H9 (cell line): ENCODE data around the gene TMED3. TPM values are rescaled to one million over a fixed set of nuclear protein-coding genes. Genes with fewer than 3 reads are reported as not detected.

Source experiments
- DNase-seq: peaks from one replicate; pipeline ENCODE4 v3.0.0-alpha.2; 2017
- H2AFZ ChIP-seq: one replicate; pipeline ENCODE4 v1.6.1; 2013; ENCODE audit warnings: mild to moderate bottlenecking, low read length, control low read depth, moderate library complexity
- H2AK5ac ChIP-seq: 2 replicates; pipeline ENCODE4 v1.6.1; 2013; ENCODE audit warnings: low read length, control low read depth, mixed read lengths; ENCODE audit not compliant: insufficient read length
- H2BK120ac ChIP-seq: one replicate; pipeline ENCODE4 v1.6.1; 2013; ENCODE audit warnings: low read depth, mild to moderate bottlenecking, low read length, control low read depth, inconsistent platforms; ENCODE audit not compliant: poor library complexity, severe bottlenecking
- H2BK12ac ChIP-seq: 2 replicates; pipeline ENCODE4 v1.6.1; 2013; ENCODE audit warnings: low read length, control low read depth, mixed read lengths, low read depth; ENCODE audit not compliant: insufficient read length
- H2BK15ac ChIP-seq: 2 replicates; pipeline ENCODE4 v1.6.1; 2013; ENCODE audit warnings: low read depth, low read length, control low read depth
- H2BK20ac ChIP-seq: one replicate; pipeline ENCODE4 v1.6.1; 2013; ENCODE audit warnings: low read depth, mild to moderate bottlenecking, low read length, control low read depth, inconsistent platforms; ENCODE audit not compliant: poor library complexity, severe bottlenecking
- H2BK5ac ChIP-seq: 2 replicates; pipeline ENCODE4 v1.6.1; 2013; ENCODE audit warnings: low read length, control low read depth, mixed read lengths; ENCODE audit not compliant: insufficient read length
- H3K14ac ChIP-seq: 2 replicates; pipeline ENCODE4 v1.6.1; 2013; ENCODE audit warnings: low read length, control low read depth; ENCODE audit not compliant: insufficient read depth
- H3K18ac ChIP-seq: 2 replicates; pipeline ENCODE4 v1.6.1; 2013; ENCODE audit warnings: low read depth, mild to moderate bottlenecking, mixed read lengths, low read length, control low read depth; ENCODE audit not compliant: insufficient read length
- H3K23ac ChIP-seq: 2 replicates; pipeline ENCODE4 v1.6.1; 2013; ENCODE audit warnings: low read length, control low read depth, mixed read lengths, low read depth; ENCODE audit not compliant: insufficient read length
- H3K23me2 ChIP-seq: 2 replicates; pipeline ENCODE4 v1.6.1; 2013; ENCODE audit warnings: low read depth, mild to moderate bottlenecking, mixed read lengths, low read length, control low read depth; ENCODE audit not compliant: insufficient read length, poor library complexity, severe bottlenecking
- H3K27ac ChIP-seq: 2 replicates; pipeline ENCODE4 v1.5.1; 2013; ENCODE audit warnings: low read length, control low read depth, mixed read lengths, low read depth; ENCODE audit not compliant: insufficient read length
- H3K27me3 ChIP-seq: 2 replicates; pipeline ENCODE4 v1.6.1; 2013; ENCODE audit warnings: low read length, control low read depth, inconsistent platforms; ENCODE audit not compliant: insufficient read depth
- H3K4ac ChIP-seq: 2 replicates; pipeline ENCODE4 v1.6.1; 2013; ENCODE audit warnings: low read depth, mild to moderate bottlenecking, control low read depth, inconsistent platforms, low read length, moderate library complexity
- H3K4me1 ChIP-seq: 2 replicates; pipeline ENCODE4 v1.6.1; 2013; ENCODE audit warnings: low read length, control low read depth, inconsistent platforms; ENCODE audit not compliant: insufficient read depth
- H3K4me2 ChIP-seq: 2 replicates; pipeline ENCODE4 v1.6.1; 2013; ENCODE audit warnings: low read length, control low read depth, mixed read lengths; ENCODE audit not compliant: insufficient read length, insufficient read depth
- H3K56ac ChIP-seq: 2 replicates; pipeline ENCODE4 v1.6.1; 2013; ENCODE audit warnings: low read depth, mild to moderate bottlenecking, mixed read lengths, low read length, control low read depth; ENCODE audit not compliant: insufficient read length
- H3K79me1 ChIP-seq: 2 replicates; pipeline ENCODE4 v1.6.1; 2013; ENCODE audit warnings: low read depth, mild to moderate bottlenecking, moderate library complexity, low read length, control low read depth, inconsistent platforms; ENCODE audit not compliant: insufficient read depth, poor library complexity, severe bottlenecking
- H3K79me2 ChIP-seq: 2 replicates; pipeline ENCODE4 v1.6.1; 2013; ENCODE audit warnings: low read length, control low read depth, inconsistent platforms; ENCODE audit not compliant: insufficient read depth
- H3K9ac ChIP-seq: 2 replicates; pipeline ENCODE4 v1.6.1; 2013; ENCODE audit warnings: low read length, control low read depth, mixed read lengths; ENCODE audit not compliant: insufficient read length; ENCODE audit errors: extremely low read depth
- H3K9me3 ChIP-seq: one replicate; pipeline ENCODE4 v1.6.1; 2013; ENCODE audit warnings: low read depth, low read length, inconsistent platforms; ENCODE audit not compliant: control insufficient read depth
- H3T11ph ChIP-seq: one replicate; pipeline ENCODE4 v1.6.1; 2013; ENCODE audit warnings: mild to moderate bottlenecking, low read length, control low read depth, inconsistent platforms
- H4K20me1 ChIP-seq: one replicate; pipeline ENCODE4 v1.6.1; 2013; ENCODE audit not compliant: control insufficient read depth, insufficient read length, insufficient read depth
- H4K5ac ChIP-seq: 2 replicates; pipeline ENCODE4 v1.6.1; 2013; ENCODE audit warnings: low read depth, mild to moderate bottlenecking, mixed read lengths, low read length, control low read depth; ENCODE audit not compliant: insufficient read length
- H4K8ac ChIP-seq: replicated peaks from 2 replicates; pipeline ENCODE4 v1.6.1; 2013; ENCODE audit warnings: low read length, control low read depth, mixed read lengths, low read depth; ENCODE audit not compliant: insufficient read length
- H4K91ac ChIP-seq: 2 replicates; pipeline ENCODE4 v1.6.1; 2013; ENCODE audit warnings: low read depth, mild to moderate bottlenecking, moderate library complexity, mixed read lengths, low read length, control low read depth; ENCODE audit not compliant: insufficient read length
- H3K27ac Mint-ChIP-seq, 3 experiments: 2 replicates in 2 of 3; 3 replicates in 1 of 3; pipeline ENCODE4 v1.8.0; 2020 to 2021; ENCODE audit warnings: mixed read lengths in 3 of 3, mild to moderate bottlenecking in 1 of 3, moderate library complexity in 1 of 3
- H3K27me3 Mint-ChIP-seq: 2 replicates; pipeline ENCODE4 v1.8.0; 2021; ENCODE audit warnings: low read depth, mild to moderate bottlenecking, moderate library complexity, mixed read lengths
- H3K36me3 Mint-ChIP-seq, 3 experiments: 2 replicates in 2 of 3; 3 replicates in 1 of 3; pipeline ENCODE4 v1.8.0; 2020 to 2021; ENCODE audit warnings: low read depth in 3 of 3, mixed read lengths in 3 of 3; ENCODE audit not compliant: insufficient read depth in 1 of 3
- H3K4me1 Mint-ChIP-seq, 2 experiments: 2 replicates each; pipeline ENCODE4 v1.8.0; 2020; ENCODE audit warnings: mixed read lengths in 2 of 2
- H3K4me3 Mint-ChIP-seq, 2 experiments: 2 replicates in 1 of 2; 3 replicates in 1 of 2; pipeline ENCODE4 v1.8.0; 2020 to 2021; ENCODE audit warnings: mild to moderate bottlenecking in 2 of 2, mixed read lengths in 2 of 2, moderate library complexity in 1 of 2
- H3K9me3 Mint-ChIP-seq, 2 experiments: 2 replicates in 1 of 2; 3 replicates in 1 of 2; pipeline ENCODE4 v1.8.0; 2020; ENCODE audit warnings: mild to moderate bottlenecking in 2 of 2, mixed read lengths in 2 of 2, moderate library complexity in 1 of 2
- WGBS: extraction: QIAGEN DNeasy Blood & Tissue Kit; methylation state at CpG from one replicate; pipeline ENCODE4 v1.1.7; 2013; ENCODE audit warnings: missing lambda C conversion rate, low lambda C conversion rate, mixed read lengths; ENCODE audit not compliant: insufficient read length; ENCODE audit errors: extremely low coverage; 5-methylcytosine and 5-hydroxymethylcytosine counted together
- total RNA-seq: library from RNA; stranded (reverse); gene quantifications from 2 replicates; pipeline ENCODE4 v1.2.1, GENCODE V29; 2021
- TF ChIP-seq, protein P1 (sequence below): fragments of 200-600 bp; sonication (generic); conservative IDR thresholded peaks from 3 replicates; pipeline ENCODE4 v1.8.0; 2021; ENCODE audit warnings: antibody characterized with exemption, mild to moderate bottlenecking

TMED3 gene
- total RNA-seq, 1 experiment from 2014 or later = 46.4 TPM

DNA sequence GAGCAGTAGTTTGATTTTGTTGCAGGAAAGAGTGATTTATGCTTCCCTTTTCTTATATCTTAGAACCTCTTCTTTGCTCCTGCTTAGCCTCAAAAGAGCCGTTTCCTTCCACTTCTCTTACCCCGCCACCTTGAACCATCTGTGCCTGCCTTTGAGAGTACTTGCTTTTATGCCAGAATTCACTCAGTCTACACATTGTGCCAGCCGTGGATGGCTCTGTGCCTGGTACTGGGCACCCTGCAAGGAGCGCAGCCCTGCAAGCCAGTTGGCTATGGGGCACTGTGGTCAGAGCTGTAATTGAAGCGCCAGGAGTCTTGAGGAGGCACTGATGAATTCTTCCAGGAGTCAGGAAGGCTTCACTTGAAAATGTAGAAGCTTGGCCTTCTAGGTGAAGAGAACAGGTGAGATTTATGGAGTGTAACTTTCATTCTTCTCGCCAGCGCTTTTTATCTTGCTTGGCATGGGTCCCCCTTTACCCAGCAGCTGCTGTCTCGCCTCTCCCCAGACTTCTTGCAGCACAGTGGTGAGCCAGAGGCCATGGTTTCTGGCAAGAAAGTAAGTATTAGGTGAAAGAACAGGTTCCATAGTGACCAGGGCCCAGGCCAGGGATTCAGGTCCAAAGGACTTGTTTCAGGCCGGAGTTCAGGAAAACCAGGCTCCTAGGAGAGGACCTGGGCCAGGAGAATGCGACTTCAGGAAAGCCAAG, 4.9 kb downstream of the TMED3 start:
- Mint-ChIP-seq H3K27ac (no peak overlapping the region), H3K27me3 (no peaks in the 10 kb centered on the region), H3K4me1 (peaks cover 15 to 17% of the 10 kb centered on the region in 2 experiments), H3K9me3 (peaks cover 7 to 10% of the 10 kb centered on the region in 2 experiments), H3K4me3 (no peak overlapping the region; a peak in 1 of 5 replicates), H3K36me3 (peaks cover 63 to 75% (median 73%) of the 10 kb centered on the region in 3 experiments)
- TF ChIP-seq, protein P1, sequence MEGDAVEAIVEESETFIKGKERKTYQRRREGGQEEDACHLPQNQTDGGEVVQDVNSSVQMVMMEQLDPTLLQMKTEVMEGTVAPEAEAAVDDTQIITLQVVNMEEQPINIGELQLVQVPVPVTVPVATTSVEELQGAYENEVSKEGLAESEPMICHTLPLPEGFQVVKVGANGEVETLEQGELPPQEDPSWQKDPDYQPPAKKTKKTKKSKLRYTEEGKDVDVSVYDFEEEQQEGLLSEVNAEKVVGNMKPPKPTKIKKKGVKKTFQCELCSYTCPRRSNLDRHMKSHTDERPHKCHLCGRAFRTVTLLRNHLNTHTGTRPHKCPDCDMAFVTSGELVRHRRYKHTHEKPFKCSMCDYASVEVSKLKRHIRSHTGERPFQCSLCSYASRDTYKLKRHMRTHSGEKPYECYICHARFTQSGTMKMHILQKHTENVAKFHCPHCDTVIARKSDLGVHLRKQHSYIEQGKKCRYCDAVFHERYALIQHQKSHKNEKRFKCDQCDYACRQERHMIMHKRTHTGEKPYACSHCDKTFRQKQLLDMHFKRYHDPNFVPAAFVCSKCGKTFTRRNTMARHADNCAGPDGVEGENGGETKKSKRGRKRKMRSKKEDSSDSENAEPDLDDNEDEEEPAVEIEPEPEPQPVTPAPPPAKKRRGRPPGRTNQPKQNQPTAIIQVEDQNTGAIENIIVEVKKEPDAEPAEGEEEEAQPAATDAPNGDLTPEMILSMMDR = no peak
- no peak overlapping the region for H2BK12ac ChIP-seq
- no peak overlapping the region for H2BK20ac ChIP-seq
- no peak overlapping the region for H3K27ac ChIP-seq
- no peak overlapping the region for H2BK5ac ChIP-seq
- H3K9ac ChIP-seq = no peak overlapping the region
- no peak for DNase-seq
- H3K79me2 ChIP-seq = no peaks in the 10 kb centered on the region
- peaks cover 8% of the 10 kb centered on the region for H3K9me3 ChIP-seq
- no peak overlapping the region for H4K91ac ChIP-seq
- H3K4me2 ChIP-seq = no peak overlapping the region
- H2BK15ac ChIP-seq = no peak overlapping the region
- H2BK120ac ChIP-seq = no peak overlapping the region
- H3K23ac ChIP-seq = no peak overlapping the region
- H3K56ac ChIP-seq = no peak overlapping the region
- H4K5ac ChIP-seq = no peak overlapping the region
- peaks cover 3% of the 10 kb centered on the region; the same call in 1 of the 2 replicates for H3K4me1 ChIP-seq
- no peak overlapping the region for H2AFZ ChIP-seq
- no peaks in the 10 kb centered on the region for H4K20me1 ChIP-seq
- H4K8ac ChIP-seq = no peak overlapping the region
- no peak overlapping the region for H3K14ac ChIP-seq
- WGBS = no CpG with 5 or more reads among the region's 10 CpGs
- no peak overlapping the region for H2AK5ac ChIP-seq
- peaks cover 9% of the 10 kb centered on the region for H3K23me2 ChIP-seq
- H3K4ac ChIP-seq = no peak overlapping the region
- peaks cover under 1% of the 10 kb centered on the region for H3K79me1 ChIP-seq
- no peak overlapping the region for H3T11ph ChIP-seq
- no peaks in the 10 kb centered on the region for H3K27me3 ChIP-seq
- H3K18ac ChIP-seq = no peak overlapping the region
